HepG2 (cell line): Measurements from ENCODE around the gene NUDT9. TPM values are rescaled to one million over a fixed set of nuclear protein-coding genes. Genes with fewer than 3 reads are reported as not detected.

Experiments
- ATAC-seq: fragments of 200-7000 bp; cut with Tn5 transposase; 3 replicates; pipeline ENCODE4 v1.9.1; 2020; ENCODE audit warnings: mild to moderate bottlenecking, moderate library complexity
- BruUV-seq: library from RNA; stranded (reverse); fragments of 400-500 nt; replicated peaks from 2 replicates; lab custom pipeline; 2021; lab: Mats Ljungman, UMichigan
- CTCF ChIA-PET: fragments of 300-600 bp; formaldehyde crosslinking; extraction: SDS; loops from one replicate; lab custom pipeline; 2021; ENCODE audit warnings: low total read pairs, inconsistent platforms, low intra/inter-chr PET ratio; lab: Yijun Ruan, JAX
- POLR2A ChIA-PET: fragments of 350-600 bp; sonication (Branson Sonifier 250); formaldehyde crosslinking; loops from one replicate; lab custom pipeline; 2020; ENCODE audit warnings: antibody characterized with exemption, inconsistent platforms; lab: Yijun Ruan, JAX
- DNase-seq: peaks from one replicate; pipeline ENCODE4 v3.0.0-alpha.2; 2015; ENCODE audit warnings: low spot score
- FAIRE-seq: peaks from 3 replicates; lab custom pipeline; 2011; peaks lifted over from hg19 to GRCh38; lab: Jason Lieb, UNC
- H2AFZ ChIP-seq: one replicate; pipeline ENCODE4 v1.6.1; 2011; ENCODE audit warnings: low read length, inconsistent platforms
- H3K27ac ChIP-seq: fragments of 300-600 bp; 3 replicates; pipeline ENCODE4 v1.8.0; 2011; ENCODE audit warnings: mixed run types, mild to moderate bottlenecking, mixed read lengths, low read length, inconsistent platforms; ENCODE audit not compliant: insufficient read depth; ENCODE audit errors: extremely low read length
- H3K27me3 ChIP-seq, 2 experiments: fragments of 200-600 bp in 1 of 2; 2 replicates in 1 of 2; 3 replicates in 1 of 2; pipeline versions ENCODE4 v1.6.0 to v1.8.0; 2011; ENCODE audit warnings: low read length in 2 of 2, mild to moderate bottlenecking in 2 of 2, moderate library complexity in 2 of 2, inconsistent platforms in 1 of 2; ENCODE audit not compliant: insufficient read depth in 2 of 2, control insufficient read depth in 1 of 2
- H3K36me3 ChIP-seq, 2 experiments: fragments of 200-600 bp in 1 of 2; replicated peaks in 1 of 2; 2 replicates in 1 of 2; 3 replicates in 1 of 2; pipeline versions ENCODE4 v1.5.1 to v1.8.0; 2011; ENCODE audit warnings: low read length in 2 of 2, inconsistent platforms in 1 of 2; ENCODE audit not compliant: insufficient read depth in 2 of 2, control insufficient read depth in 1 of 2
- H3K4me1 ChIP-seq: 2 replicates; pipeline ENCODE4 v1.5.1; 2012; ENCODE audit warnings: low read length, inconsistent platforms; ENCODE audit not compliant: insufficient read depth
- H3K4me2 ChIP-seq: 2 replicates; pipeline ENCODE4 v1.6.0; 2011; ENCODE audit warnings: low read depth, low read length, inconsistent platforms
- H3K4me3 ChIP-seq, 3 experiments: fragments of 200-600 bp in 1 of 3; sonication (generic), shearing (Covaris generic) in 1 of 3; replicated peaks in 1 of 3; 2 replicates each; pipeline ENCODE4 v1.5.1; 2011 to 2016; ENCODE audit warnings: low read length in 3 of 3, inconsistent platforms in 2 of 3, low read depth in 2 of 3, mild to moderate bottlenecking in 2 of 3, control low read depth in 1 of 3, mixed read lengths in 1 of 3; ENCODE audit not compliant: insufficient read depth in 1 of 3
- H3K79me2 ChIP-seq: one replicate; pipeline ENCODE4 v1.6.1; 2011; ENCODE audit warnings: low read length, inconsistent platforms; ENCODE audit not compliant: insufficient read depth
- H3K9ac ChIP-seq: 2 replicates; pipeline ENCODE4 v1.6.0; 2011; ENCODE audit warnings: mild to moderate bottlenecking, low read depth, low read length, inconsistent platforms; ENCODE audit not compliant: insufficient read depth
- H3K9me3 ChIP-seq: 2 replicates; pipeline ENCODE4 v1.5.1; 2012; ENCODE audit warnings: mild to moderate bottlenecking, low read length
- H4K20me1 ChIP-seq: 2 replicates; pipeline ENCODE4 v1.6.0; 2011; ENCODE audit warnings: inconsistent platforms, mild to moderate bottlenecking, low read length, moderate library complexity; ENCODE audit not compliant: insufficient read depth
- CERS6 ChIP-seq: sonication (generic); formaldehyde crosslinking; IDR thresholded peaks from 2 replicates; pipeline ENCODE4 v1.5.0; 2020; ENCODE audit warnings: missing genetic modification reagents
- IRX3 ChIP-seq: sonication (generic); formaldehyde crosslinking; IDR thresholded peaks from 2 replicates; pipeline ENCODE4 v1.8.1; 2023; ENCODE audit warnings: mild to moderate bottlenecking, low read depth, missing genetic modification reagents, borderline replicate concordance
- NR2F2 ChIP-seq: IDR thresholded peaks from 2 replicates; pipeline ENCODE4 v1.6.1; 2012; ENCODE audit warnings: low read depth, inconsistent platforms, borderline replicate concordance
- SMAD3 ChIP-seq: sonication (generic); formaldehyde crosslinking; IDR thresholded peaks from 2 replicates; pipeline ENCODE4 v1.4.0; 2020; ENCODE audit warnings: missing genetic modification reagents
- ZNF101 ChIP-seq: sonication (generic); formaldehyde crosslinking; IDR thresholded peaks from 2 replicates; pipeline ENCODE4 v1.4.0; 2020; ENCODE audit warnings: mild to moderate bottlenecking, low read depth, missing genetic modification reagents, borderline replicate concordance
- ZNF530 ChIP-seq: sonication (generic); formaldehyde crosslinking; IDR thresholded peaks from 2 replicates; pipeline ENCODE4 v1.5.0; 2020; ENCODE audit warnings: low read depth, mild to moderate bottlenecking, missing genetic modification reagents
- ZNF710 ChIP-seq: sonication (generic); formaldehyde crosslinking; IDR thresholded peaks from 2 replicates; pipeline ENCODE4 v1.5.0; 2020; ENCODE audit warnings: mild to moderate bottlenecking, missing genetic modification reagents, borderline replicate concordance
- in situ Hi-C: cut with HindIII; loops from 2 replicates; pipeline ENCODE4 v1.10.0; 2017; ENCODE audit warnings: low pct_unique_long_range_greater_than_20kb; ENCODE audit not compliant: extremely low pct_ligation_motif_present
- intact Hi-C: fragments of 100-400 bp; cut with micrococcal nuclease; formaldehyde crosslinking; loops from one replicate; pipeline ENCODE4 v1.10.0; 2022; ENCODE audit not compliant: unreplicated experiment
- polyA plus RNA-seq, 8 experiments: library from polyadenylated mRNA; depleted of rRNA in 3 of 8; stranded (reverse) in 7 of 8; unstranded in 1 of 8; fragments of >200 nt; fragmentation: Illumina TruSeq in 4 of 8; extraction: Trizol in 4 of 8; gene quantifications; 2 replicates each; pipeline versions ENCODE4 v1.2.1 to v1.2.3, GENCODE V29; 2011 to 2016; ENCODE audit warnings: low read depth in 4 of 8, missing spikeins in 1 of 8, mixed read lengths in 1 of 8; ENCODE audit not compliant: insufficient read depth in 1 of 8
- total RNA-seq, 5 experiments: library from RNA; depleted of rRNA; stranded (reverse); fragments of >200 nt; fragmentation: Illumina TruSeq; extraction: Trizol; gene quantifications; 2 replicates each; pipeline ENCODE4 v1.2.3, GENCODE V29; 2016; ENCODE audit warnings: low read depth in 1 of 5

The NUDT9 gene
- total and polyA plus RNA-seq, 2 of the 13 experiments (the other 11 are each of a cell fraction or from before 2014, with no cell fraction given): 10.4 to 12.3 TPM

GRCh38 chr4:87500092-87500462 is 77.7 kb downstream of the NUDT9 start (continued):
- TF ChIP-seq SMAD3 (CRISPR knock-in tag) (no peak), IRX3 (CRISPR knock-in tag) (no peak), CERS6 (CRISPR knock-in tag) (no peak), NR2F2 (no peak)

GRCh38 chr4:87502580-87503238 is 80.3 kb downstream of the NUDT9 start:
- H3K27me3 ChIP-seq: no peaks in the 10 kb centered on the region
- ATAC-seq (no peak), FAIRE-seq (no peak), DNase-seq (no peak)
- no peak overlapping the region for H3K9ac ChIP-seq
- no peaks in the 10 kb centered on the region for H3K36me3 ChIP-seq
- H3K9me3 ChIP-seq: no peaks in the 10 kb centered on the region
- no peak overlapping the region for H2AFZ ChIP-seq
- no peak overlapping the region for H3K4me2 ChIP-seq
- TF ChIP-seq ZNF530 (CRISPR knock-in tag): no peak
- no peak for TF ChIP-seq ZNF101 (CRISPR knock-in tag)
- no peak for TF ChIP-seq ZNF710 (CRISPR knock-in tag)
- no peaks in the 10 kb centered on the region for H3K79me2 ChIP-seq
- no peak overlapping the region for H3K27ac ChIP-seq
- ChIA-PET POLR2A (no interaction called here), CTCF (no interaction called here)
- H4K20me1 ChIP-seq: no peaks in the 10 kb centered on the region
- intact Hi-C loops: no loop called here
- no TSS peak for BruUV-seq
- in situ Hi-C loops: no loop called here
- peaks cover 9% of the 10 kb centered on the region for H3K4me1 ChIP-seq
- no peak overlapping the region for H3K4me3 ChIP-seq
